IMR-90 (cell line): Measurements from ENCODE around the gene CCDC30. TPM values are rescaled to one million over a fixed set of nuclear protein-coding genes. Genes with fewer than 3 reads are reported as not detected.

Source experiments
- ATAC-seq: fragments of 200-7000 bp; cut with Tn5 transposase; 2 replicates; pipeline ENCODE4 v1.9.1; 2020; ENCODE audit warnings: low read depth, mild to moderate bottlenecking, moderate library complexity
- BruUV-seq: library from RNA; stranded (reverse); fragments of 400-500 nt; replicated peaks from 2 replicates; lab custom pipeline; 2021; lab: Mats Ljungman, UMichigan
- CTCF ChIA-PET: fragments of 300-600 bp; formaldehyde crosslinking; extraction: SDS; loops from one replicate; lab custom pipeline; 2021; ENCODE audit warnings: antibody characterized with exemption; lab: Yijun Ruan, JAX
- POLR2A ChIA-PET: fragments of 300-600 bp; sonication (Branson Sonifier 250); formaldehyde crosslinking; loops from one replicate; lab custom pipeline; 2022; ENCODE audit warnings: antibody characterized with exemption; ENCODE audit not compliant: unreplicated experiment; lab: Charles Lee
- DNase-seq: peaks from one replicate; pipeline ENCODE4 v3.0.0; 2013
- H2AFZ ChIP-seq: replicated peaks from 2 replicates; pipeline ENCODE3; 2013; ENCODE audit warnings: low read length, mild to moderate bottlenecking; ENCODE audit not compliant: poor library complexity
- H2AK5ac ChIP-seq: 2 replicates; pipeline ENCODE4 v1.6.1; 2013; ENCODE audit warnings: low read depth, low read length, inconsistent platforms
- H2AK9ac ChIP-seq: replicated peaks from 2 replicates; pipeline ENCODE3; 2013; ENCODE audit warnings: mild to moderate bottlenecking, low read depth, low read length, moderate library complexity; ENCODE audit not compliant: poor library complexity
- H2BK120ac ChIP-seq: 2 replicates; pipeline ENCODE4 v1.6.1; 2013; ENCODE audit warnings: low read depth, low read length, inconsistent platforms
- H2BK15ac ChIP-seq: 3 replicates; pipeline ENCODE4 v1.6.1; 2013; ENCODE audit warnings: low read depth, low read length, inconsistent platforms
- H2BK20ac ChIP-seq: 2 replicates; pipeline ENCODE4 v1.6.1; 2013; ENCODE audit warnings: low read depth, mild to moderate bottlenecking, inconsistent platforms, low read length, moderate library complexity
- H2BK5ac ChIP-seq: 2 replicates; pipeline ENCODE4 v1.6.1; 2013; ENCODE audit warnings: mild to moderate bottlenecking, low read depth, low read length, inconsistent platforms; ENCODE audit not compliant: poor library complexity, severe bottlenecking
- H3K14ac ChIP-seq: replicated peaks from 2 replicates; pipeline ENCODE4 v1.6.1; 2013; ENCODE audit warnings: low read depth, low read length, inconsistent platforms
- H3K18ac ChIP-seq: 2 replicates; pipeline ENCODE4 v1.6.1; 2013; ENCODE audit warnings: low read depth, low read length, control low read depth
- H3K23ac ChIP-seq: 2 replicates; pipeline ENCODE4 v1.6.1; 2013; ENCODE audit warnings: low read depth, low read length, inconsistent platforms
- H3K27ac ChIP-seq: 2 replicates; pipeline ENCODE4 v1.5.1; 2013; ENCODE audit warnings: mild to moderate bottlenecking, control low read depth, low read length; ENCODE audit not compliant: insufficient read depth
- H3K27me3 ChIP-seq: 2 replicates; pipeline ENCODE4 v1.6.1; 2013; ENCODE audit warnings: low read length; ENCODE audit not compliant: control insufficient read depth, insufficient read depth
- H3K36me3 ChIP-seq: 2 replicates; pipeline ENCODE4 v1.6.1; 2013; ENCODE audit warnings: low read length, mixed read lengths; ENCODE audit not compliant: control insufficient read depth, insufficient read depth
- H3K4ac ChIP-seq: 2 replicates; pipeline ENCODE4 v1.6.1; 2013; ENCODE audit warnings: low read depth, low read length, inconsistent platforms
- H3K4me1 ChIP-seq: 2 replicates; pipeline ENCODE4 v1.6.1; 2013; ENCODE audit warnings: low read length, mixed read lengths; ENCODE audit not compliant: control insufficient read depth, insufficient read depth
- H3K4me2 ChIP-seq: 2 replicates; pipeline ENCODE4 v1.6.1; 2013; ENCODE audit warnings: low read depth, mild to moderate bottlenecking, control low read depth, low read length, moderate library complexity
- H3K4me3 ChIP-seq: 2 replicates; pipeline ENCODE4 v1.5.1; 2013; ENCODE audit warnings: low read depth, mild to moderate bottlenecking, control low read depth, low read length, moderate library complexity; ENCODE audit not compliant: insufficient read depth
- H3K56ac ChIP-seq: 2 replicates; pipeline ENCODE4 v1.6.1; 2013; ENCODE audit warnings: low read length, inconsistent platforms; ENCODE audit not compliant: insufficient read depth; ENCODE audit errors: extremely low read depth
- H3K79me1 ChIP-seq, 2 experiments: 2 replicates each; pipeline ENCODE4 v1.6.1; 2013; ENCODE audit warnings: low read length in 2 of 2, inconsistent platforms in 1 of 2, low read depth in 1 of 2
- H3K9ac ChIP-seq: 2 replicates; pipeline ENCODE4 v1.6.1; 2013; ENCODE audit warnings: low read depth, low read length, control low read depth
- H3K9me1 ChIP-seq: 2 replicates; pipeline ENCODE4 v1.6.1; 2013; ENCODE audit warnings: low read length, inconsistent platforms; ENCODE audit not compliant: insufficient read depth
- H3K9me3 ChIP-seq: 2 replicates; pipeline ENCODE4 v1.6.1; 2013; ENCODE audit warnings: low read length; ENCODE audit not compliant: control insufficient read depth, insufficient read depth
- H4K20me1 ChIP-seq: 2 replicates; pipeline ENCODE4 v1.6.1; 2013; ENCODE audit warnings: low read length, inconsistent platforms; ENCODE audit not compliant: insufficient read depth
- H4K5ac ChIP-seq: 2 replicates; pipeline ENCODE4 v1.6.1; 2013; ENCODE audit warnings: mild to moderate bottlenecking, low read depth, low read length, control low read depth
- H4K8ac ChIP-seq, 2 experiments: 2 replicates each; pipeline ENCODE4 v1.6.1; 2013; ENCODE audit warnings: low read depth in 2 of 2, low read length in 2 of 2, control low read depth in 1 of 2, inconsistent platforms in 1 of 2
- H4K91ac ChIP-seq: 2 replicates; pipeline ENCODE4 v1.6.1; 2013; ENCODE audit warnings: low read depth, low read length, inconsistent platforms; ENCODE audit not compliant: insufficient read depth
- CEBPB ChIP-seq: IDR thresholded peaks from 2 replicates; pipeline ENCODE4 v1.6.1; 2012; ENCODE audit warnings: low read depth, low read length, improper control_type of control experiment
- FOS ChIP-seq: fragments of 150-350 bp; IDR thresholded peaks from 2 replicates; pipeline ENCODE4 v1.6.1; 2016; ENCODE audit warnings: low read depth, low read length
- MAFK ChIP-seq: IDR thresholded peaks from 2 replicates; pipeline ENCODE4 v1.6.1; 2012; ENCODE audit warnings: low read depth, low read length, improper control_type of control experiment
- MAZ ChIP-seq: IDR thresholded peaks from 2 replicates; pipeline ENCODE4 v1.6.1; 2012; ENCODE audit warnings: low read depth, mild to moderate bottlenecking, low read length, improper control_type of control experiment, moderate library complexity, borderline replicate concordance
- MXI1 ChIP-seq: IDR thresholded peaks from 2 replicates; pipeline ENCODE4 v1.6.1; 2012; ENCODE audit warnings: low read depth, mild to moderate bottlenecking, low read length, moderate library complexity, borderline replicate concordance
- NFE2L2 ChIP-seq: fragments of 150-350 bp; IDR thresholded peaks from 2 replicates; pipeline ENCODE4 v1.6.1; 2016; ENCODE audit warnings: low read depth, mild to moderate bottlenecking, low read length
- RCOR1 ChIP-seq: IDR thresholded peaks from 2 replicates; pipeline ENCODE4 v1.6.1; 2012; ENCODE audit warnings: mild to moderate bottlenecking, low read length, improper control_type of control experiment; ENCODE audit not compliant: insufficient replicate concordance
- RFX5 ChIP-seq: IDR thresholded peaks from 2 replicates; pipeline ENCODE4 v1.8.0; 2012; ENCODE audit warnings: low read depth, mild to moderate bottlenecking, low read length, moderate library complexity
- SMC3 ChIP-seq: fragments of 150-350 bp; IDR thresholded peaks from 2 replicates; pipeline ENCODE4 v1.6.1; 2016; ENCODE audit warnings: low read depth, mild to moderate bottlenecking, antibody characterized with exemption, low read length, moderate library complexity
- dilution Hi-C: fragments of 300-500 bp; cut with HindIII; formaldehyde crosslinking; loops from one replicate; pipeline ENCODE4 v1.14.3; 2018; ENCODE audit warnings: low sequenced_read_pairs; ENCODE audit not compliant: unreplicated experiment
- in situ Hi-C: fragments of 300-500 bp; cut with MboI; formaldehyde crosslinking; loops from 3 replicates; pipeline ENCODE4 v1.14.3; 2019; ENCODE audit warnings: low sequenced_read_pairs, inconsistent platforms, mixed read lengths
- intact Hi-C: fragments of 100-400 bp; cut with micrococcal nuclease; formaldehyde crosslinking; loops from 2 replicates; pipeline ENCODE4 v1.10.0; 2022
- polyA plus RNA-seq, 3 experiments: library from polyadenylated mRNA; depleted of rRNA; stranded (reverse); fragments of >200 nt; gene quantifications; 2 replicates each; pipeline ENCODE4 v1.2.3, GENCODE V29; 2012; ENCODE audit warnings: low replicate concordance in 1 of 3
- total RNA-seq: library from RNA; depleted of rRNA; stranded (reverse); fragments of >200 nt; gene quantifications from 2 replicates; pipeline ENCODE4 v1.2.3, GENCODE V29; 2012
- TF ChIP-seq, protein P1 (sequence below): fragments of 150-350 bp; IDR thresholded peaks from 2 replicates; pipeline ENCODE4 v1.6.1; 2017; ENCODE audit warnings: mild to moderate bottlenecking, antibody characterized with exemption, low read length, low read depth
- TF ChIP-seq, protein P2 (sequence below): conservative IDR thresholded peaks from 2 replicates; pipeline ENCODE4 v1.5.1; 2012; ENCODE audit warnings: mild to moderate bottlenecking, low read depth, low read length, improper control_type of control experiment
- TF ChIP-seq, protein P3 (sequence below): fragments of 150-350 bp; IDR thresholded peaks from 2 replicates; pipeline ENCODE4 v1.6.1; 2016; ENCODE audit warnings: low read depth, mild to moderate bottlenecking, low read length, moderate library complexity, borderline replicate concordance

CCDC30 gene
- total and polyA plus RNA-seq, 2 of the 4 experiments (the other 2 are of a cell fraction): 0.14 to 0.18 TPM

DNA sequence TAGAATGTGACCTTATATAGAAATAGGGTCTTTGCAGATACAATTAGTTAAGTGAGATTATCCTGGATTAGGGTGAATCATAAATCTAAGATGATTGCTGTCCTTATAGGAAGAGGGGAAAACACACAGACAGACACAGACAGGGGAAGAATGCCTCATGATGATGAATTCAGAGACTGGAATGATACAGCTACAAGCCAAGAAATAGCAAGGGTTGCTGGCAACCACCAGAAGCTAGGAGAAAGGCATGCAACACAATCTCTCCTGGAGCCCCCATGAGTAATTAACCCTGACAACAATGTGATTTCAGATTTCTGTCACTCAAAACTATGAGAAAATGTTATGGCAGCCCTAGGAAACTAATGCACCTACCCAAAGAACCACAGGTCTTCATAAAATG lies 176.0 kb downstream of the CCDC30 start:
- Histone ChIP-seq H3K27me3 (peaks cover 5% of the 10 kb centered on the region; the same call in 1 of the 2 replicates), H2BK15ac (no peak overlapping the region), H3K18ac (no peak overlapping the region), H3K56ac (no peak overlapping the region), H3K9ac (no peak overlapping the region), H2BK5ac (no peak overlapping the region), H3K9me1 (no peaks in the 10 kb centered on the region), H3K36me3 (no peaks in the 10 kb centered on the region), H2AFZ (no peak overlapping the region), H4K20me1 (no peaks in the 10 kb centered on the region), H3K4me1 (no peaks in the 10 kb centered on the region), H2AK9ac (no peak overlapping the region), H3K4me2 (no peak overlapping the region), H4K91ac (no peak overlapping the region), H2BK120ac (no peak overlapping the region), H3K79me1 (no peaks in the 10 kb centered on the region), H4K8ac (no peak overlapping the region), H2BK20ac (no peak overlapping the region), H3K4ac (no peak overlapping the region), H3K27ac (no peak overlapping the region), H3K4me3 (no peak overlapping the region), H3K9me3 (no peaks in the 10 kb centered on the region), H3K14ac (no peak overlapping the region), H4K5ac (no peak overlapping the region), H2AK5ac (no peak overlapping the region), H3K23ac (no peak overlapping the region)
- ChIA-PET CTCF (interaction anchor here (1.1 kb wide), 1 partner anchor 466 kb away, joined by 3 read pairs; no protein-coding TSS in a partner anchor), POLR2A (interaction anchor here (0.6 kb wide), 1 partner anchor 9 kb away, joined by 12 read pairs; no protein-coding TSS in a partner anchor)
- dilution Hi-C loops: no loop called here
- BruUV-seq: no TSS peak
- TF ChIP-seq FOS (no peak), RCOR1 (no peak), NFE2L2 (no peak), CEBPB (no peak), MAZ (no peak), RFX5 (no peak), MXI1 (no peak), MAFK (no peak), SMC3 (no peak)
- TF ChIP-seq, protein P1, sequence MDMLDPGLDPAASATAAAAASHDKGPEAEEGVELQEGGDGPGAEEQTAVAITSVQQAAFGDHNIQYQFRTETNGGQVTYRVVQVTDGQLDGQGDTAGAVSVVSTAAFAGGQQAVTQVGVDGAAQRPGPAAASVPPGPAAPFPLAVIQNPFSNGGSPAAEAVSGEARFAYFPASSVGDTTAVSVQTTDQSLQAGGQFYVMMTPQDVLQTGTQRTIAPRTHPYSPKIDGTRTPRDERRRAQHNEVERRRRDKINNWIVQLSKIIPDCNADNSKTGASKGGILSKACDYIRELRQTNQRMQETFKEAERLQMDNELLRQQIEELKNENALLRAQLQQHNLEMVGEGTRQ: no peak
- TF ChIP-seq, protein P2, sequence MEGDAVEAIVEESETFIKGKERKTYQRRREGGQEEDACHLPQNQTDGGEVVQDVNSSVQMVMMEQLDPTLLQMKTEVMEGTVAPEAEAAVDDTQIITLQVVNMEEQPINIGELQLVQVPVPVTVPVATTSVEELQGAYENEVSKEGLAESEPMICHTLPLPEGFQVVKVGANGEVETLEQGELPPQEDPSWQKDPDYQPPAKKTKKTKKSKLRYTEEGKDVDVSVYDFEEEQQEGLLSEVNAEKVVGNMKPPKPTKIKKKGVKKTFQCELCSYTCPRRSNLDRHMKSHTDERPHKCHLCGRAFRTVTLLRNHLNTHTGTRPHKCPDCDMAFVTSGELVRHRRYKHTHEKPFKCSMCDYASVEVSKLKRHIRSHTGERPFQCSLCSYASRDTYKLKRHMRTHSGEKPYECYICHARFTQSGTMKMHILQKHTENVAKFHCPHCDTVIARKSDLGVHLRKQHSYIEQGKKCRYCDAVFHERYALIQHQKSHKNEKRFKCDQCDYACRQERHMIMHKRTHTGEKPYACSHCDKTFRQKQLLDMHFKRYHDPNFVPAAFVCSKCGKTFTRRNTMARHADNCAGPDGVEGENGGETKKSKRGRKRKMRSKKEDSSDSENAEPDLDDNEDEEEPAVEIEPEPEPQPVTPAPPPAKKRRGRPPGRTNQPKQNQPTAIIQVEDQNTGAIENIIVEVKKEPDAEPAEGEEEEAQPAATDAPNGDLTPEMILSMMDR: no peak
- TF ChIP-seq, protein P3, sequence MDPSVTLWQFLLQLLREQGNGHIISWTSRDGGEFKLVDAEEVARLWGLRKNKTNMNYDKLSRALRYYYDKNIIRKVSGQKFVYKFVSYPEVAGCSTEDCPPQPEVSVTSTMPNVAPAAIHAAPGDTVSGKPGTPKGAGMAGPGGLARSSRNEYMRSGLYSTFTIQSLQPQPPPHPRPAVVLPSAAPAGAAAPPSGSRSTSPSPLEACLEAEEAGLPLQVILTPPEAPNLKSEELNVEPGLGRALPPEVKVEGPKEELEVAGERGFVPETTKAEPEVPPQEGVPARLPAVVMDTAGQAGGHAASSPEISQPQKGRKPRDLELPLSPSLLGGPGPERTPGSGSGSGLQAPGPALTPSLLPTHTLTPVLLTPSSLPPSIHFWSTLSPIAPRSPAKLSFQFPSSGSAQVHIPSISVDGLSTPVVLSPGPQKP: no peak
- intact Hi-C loops: no loop called here
- DNase-seq: peak; percentile 8
- in situ Hi-C loops: no loop called here
- ATAC-seq: no peak
